NCI-H1417 (cell line): ENCODE measurements around the gene RSPO4.

Experiments used
- DNase-seq, 3 experiments: peaks; one replicate each; lab custom pipeline; 2025; lab: John Stamatoyannopoulos, UW

RSPO4 gene

DNA sequence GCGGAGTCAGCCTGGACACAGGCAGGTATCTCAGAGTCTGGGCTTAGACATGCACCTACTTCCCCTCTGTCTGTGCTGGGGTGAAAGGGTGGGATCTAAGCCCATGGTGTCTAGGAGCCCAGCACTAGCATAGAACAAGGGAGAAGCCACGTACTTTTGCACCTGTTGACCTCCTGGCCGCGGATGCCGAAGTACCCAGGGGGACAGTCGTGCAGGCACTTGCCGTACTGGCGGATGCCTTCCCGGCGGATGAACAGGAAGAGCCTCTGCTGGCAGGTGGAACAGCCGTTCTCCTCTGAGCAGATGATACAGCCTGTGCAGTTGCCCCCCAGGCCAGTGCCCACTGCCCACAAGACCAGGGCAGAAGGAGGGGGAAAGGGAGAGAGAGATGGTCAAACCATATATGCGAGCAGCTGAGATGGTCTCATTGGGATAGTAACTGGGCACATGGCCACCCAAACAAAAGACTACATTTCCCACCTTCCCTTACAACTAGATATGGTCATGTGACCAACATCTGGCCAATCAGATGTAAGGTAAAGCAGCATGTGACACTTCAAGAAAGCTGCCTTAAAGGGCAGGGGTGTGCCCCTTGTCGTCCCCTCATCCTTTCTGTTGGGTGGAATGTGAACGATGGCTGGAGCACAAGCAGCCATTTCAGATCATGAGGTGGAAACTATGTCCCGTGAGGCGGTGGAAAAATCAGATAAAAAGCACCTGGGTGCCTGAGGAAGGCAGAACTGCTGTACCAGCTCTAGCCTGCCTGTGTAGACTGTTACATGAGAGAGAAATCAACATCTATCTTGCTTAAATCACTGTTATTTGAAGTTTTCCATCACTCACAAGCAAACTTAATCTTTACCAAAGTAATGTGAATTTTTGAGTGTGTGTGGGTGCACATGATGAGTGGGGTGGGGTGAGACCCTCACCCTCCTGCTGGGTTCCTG is 34.0 kb downstream of the RSPO4 start:
- DNase-seq: peak in 1 of 3 experiments; percentile 33

DNA sequence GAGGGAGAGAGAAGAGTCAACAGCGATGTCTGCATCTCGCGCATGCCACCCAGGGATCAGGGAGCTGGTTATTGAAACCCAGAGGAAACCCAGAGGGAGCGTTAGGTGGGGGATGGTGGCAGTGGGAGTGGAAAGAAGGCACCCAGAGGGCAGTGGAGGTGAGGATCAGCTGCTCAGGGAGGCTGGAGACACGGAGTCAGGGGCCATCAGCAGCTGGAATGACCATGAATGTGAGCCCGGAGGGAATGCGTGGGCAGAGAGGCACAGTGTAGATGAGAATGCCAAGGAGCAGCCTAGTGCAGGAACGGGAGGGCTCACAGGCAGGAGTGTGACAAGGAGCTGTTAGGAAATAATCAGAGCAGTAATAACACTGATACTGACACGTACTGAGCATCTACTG is 36.2 kb downstream of the RSPO4 start:
- no peak for DNase-seq

DNA sequence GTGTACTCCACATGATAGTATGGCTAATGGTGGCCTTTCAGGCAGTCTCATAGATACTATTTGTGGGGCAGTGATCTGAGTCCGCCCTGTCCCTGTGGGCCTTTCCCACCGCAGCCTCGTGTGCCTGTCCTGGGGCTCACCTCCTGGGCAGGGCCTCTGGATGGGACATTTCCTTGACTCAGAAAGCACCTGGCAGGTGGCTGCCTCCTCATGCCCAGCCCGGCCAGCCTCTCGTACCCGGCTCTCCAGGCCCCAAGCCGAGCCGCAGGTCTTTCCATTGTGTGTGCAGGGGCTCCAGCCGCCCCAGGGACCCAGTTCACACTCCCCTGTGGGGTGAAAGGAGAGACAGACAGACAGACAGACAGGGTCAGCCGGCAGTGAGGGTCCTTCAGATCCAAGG is 38.3 kb downstream of the RSPO4 start:
- no peak for DNase-seq

DNA sequence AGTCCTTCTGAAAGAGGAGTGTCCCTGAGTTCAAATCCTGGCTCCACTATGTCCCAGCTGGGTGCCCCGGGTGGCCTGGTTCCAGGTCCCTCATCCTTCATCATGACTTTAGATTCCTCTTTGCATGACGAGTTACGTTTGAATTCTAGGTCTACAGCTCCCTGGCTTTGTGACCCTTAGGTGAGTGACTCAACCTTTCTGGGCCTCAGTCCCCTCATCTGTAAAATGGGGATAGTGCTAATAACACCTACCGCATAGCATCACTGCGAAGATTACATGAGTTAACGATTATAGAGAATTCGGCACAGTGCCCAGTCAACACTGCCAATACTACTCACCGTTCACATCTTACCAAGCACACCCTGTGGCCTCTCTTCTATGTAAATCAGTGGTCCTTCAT is 39.4 kb downstream of the RSPO4 start:
- no peak for DNase-seq

DNA sequence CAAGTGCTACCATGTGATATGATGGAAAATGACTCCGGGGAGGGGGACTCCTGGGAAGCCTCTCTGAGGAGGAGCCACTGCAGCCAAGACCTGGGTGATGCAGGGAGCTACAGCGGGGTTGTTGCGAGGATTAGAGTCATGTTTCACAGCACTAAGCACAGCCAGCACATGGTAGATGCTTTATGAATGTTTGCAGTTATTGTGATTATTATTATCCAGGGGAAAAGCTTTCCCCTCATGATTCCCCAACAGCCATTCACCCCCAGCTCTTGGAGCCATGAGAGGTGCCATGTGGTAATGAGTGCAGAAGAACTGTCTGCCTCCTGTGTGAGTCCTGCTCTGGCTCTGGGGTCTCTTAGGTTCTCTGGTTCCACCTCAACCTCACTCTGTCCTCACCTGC is 39.9 kb downstream of the RSPO4 start:
- no peak for DNase-seq

DNA sequence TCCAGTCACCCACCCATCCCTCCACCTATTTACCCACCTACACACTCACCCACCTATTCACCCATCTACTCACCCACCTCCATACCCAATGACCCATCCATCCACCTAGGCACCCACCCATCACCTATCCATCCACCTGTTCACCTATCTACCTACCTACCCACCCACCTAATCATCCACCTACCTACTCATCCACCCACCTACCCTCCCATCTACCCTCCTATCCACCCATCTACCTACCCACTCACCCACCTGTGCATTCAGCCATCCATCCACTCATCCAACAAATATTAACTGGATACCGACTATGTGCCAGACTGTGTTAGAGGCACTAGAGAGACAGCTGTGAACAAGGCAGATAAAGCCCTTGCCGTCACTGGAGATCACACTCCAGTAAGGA is 40.3 kb downstream of the RSPO4 start:
- DNase-seq: no peak

DNA sequence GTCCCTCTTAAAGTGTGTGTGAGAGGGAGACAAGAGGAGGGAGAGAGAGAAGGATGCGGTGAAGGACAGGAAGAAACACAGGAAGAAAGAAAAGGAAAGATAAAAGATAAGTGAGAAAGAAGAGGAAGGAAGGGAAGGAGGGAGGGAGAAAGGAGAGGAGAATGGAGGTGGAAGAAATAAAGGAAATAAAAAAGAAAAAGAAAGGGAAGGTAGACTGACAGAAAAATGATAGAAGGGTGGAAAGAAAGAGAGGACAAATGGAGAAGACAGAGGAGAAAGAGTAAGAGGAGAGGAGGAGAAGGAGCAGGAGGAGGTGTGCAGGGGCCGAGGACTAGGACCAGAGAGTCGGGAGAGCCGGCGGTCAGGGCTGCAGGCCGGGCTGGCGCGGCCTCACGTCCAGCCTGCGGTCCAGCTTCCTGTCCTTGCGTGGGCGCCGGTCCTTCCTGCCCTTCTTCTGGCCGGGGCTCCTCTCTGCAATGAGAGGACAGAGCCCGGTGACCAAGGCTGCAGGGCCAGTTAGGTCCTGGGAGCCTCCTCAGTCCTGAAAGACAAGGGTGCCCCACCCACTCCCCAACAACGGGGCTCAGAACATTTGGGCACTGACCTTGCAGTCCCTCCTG is 42.0 kb downstream of the RSPO4 start:
- no peak for DNase-seq

DNA sequence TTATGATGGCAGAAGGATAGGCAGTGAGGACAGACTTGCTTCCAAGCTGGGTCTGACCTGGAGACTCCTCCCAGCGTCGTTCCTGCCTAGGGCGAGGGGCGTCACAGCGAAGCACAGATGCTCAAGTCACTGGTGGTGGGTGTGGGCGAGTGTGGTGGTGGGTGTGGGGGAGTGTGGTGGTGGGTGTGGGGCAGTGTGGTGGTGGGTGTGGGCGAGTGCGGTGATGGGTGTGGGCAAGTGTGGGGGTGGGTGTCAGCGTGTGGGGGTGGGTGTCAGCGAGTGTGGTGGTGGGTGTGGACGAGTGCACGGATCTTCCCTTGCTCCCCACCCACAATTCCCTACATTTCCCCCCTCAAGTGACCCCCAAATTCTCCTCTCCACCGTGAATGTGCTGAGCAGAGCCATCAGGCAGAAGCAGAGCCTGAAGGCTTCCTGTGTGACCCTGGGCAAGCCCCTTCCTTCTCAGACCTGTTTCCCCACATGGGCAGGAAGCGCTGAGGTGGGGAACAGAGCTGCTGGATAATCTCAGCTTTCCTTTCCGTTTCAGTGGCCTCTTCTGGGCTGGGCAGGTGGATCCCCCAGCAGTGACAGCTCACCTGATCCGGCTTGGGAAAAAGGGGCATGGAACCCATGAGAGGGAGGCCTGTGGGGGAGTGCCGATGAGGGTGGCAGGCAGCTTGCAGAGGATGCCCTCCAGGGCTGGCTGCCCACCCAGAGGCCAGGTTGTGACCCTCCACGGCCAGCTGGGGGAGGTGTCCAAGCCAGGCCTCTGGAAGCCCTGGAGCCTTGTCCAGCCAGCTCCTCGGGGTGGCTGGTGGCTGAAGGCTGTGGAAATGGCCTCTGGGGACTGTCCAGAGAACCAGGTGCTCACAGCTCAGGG is 42.9 kb downstream of the RSPO4 start:
- no peak for DNase-seq

DNA sequence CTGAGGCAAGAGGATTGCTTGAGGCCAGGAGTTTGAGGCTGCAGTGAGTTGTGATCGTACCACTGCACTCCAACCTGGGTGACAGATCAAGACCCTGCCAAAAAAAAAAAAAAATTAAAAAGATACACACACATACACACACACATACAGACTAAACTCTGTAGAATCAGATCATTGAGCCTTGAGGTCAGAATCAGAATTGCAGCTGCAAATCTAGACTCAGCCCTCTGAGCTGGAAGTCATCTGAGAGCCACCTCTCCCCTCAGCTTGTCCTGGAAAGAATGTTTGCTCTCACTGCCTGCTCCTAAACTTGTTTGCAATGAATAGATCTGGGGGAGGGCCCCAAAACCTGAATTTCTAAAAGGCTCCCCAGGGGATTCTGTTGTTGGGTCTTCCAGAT is 44.6 kb downstream of the RSPO4 start:
- no peak for DNase-seq

DNA sequence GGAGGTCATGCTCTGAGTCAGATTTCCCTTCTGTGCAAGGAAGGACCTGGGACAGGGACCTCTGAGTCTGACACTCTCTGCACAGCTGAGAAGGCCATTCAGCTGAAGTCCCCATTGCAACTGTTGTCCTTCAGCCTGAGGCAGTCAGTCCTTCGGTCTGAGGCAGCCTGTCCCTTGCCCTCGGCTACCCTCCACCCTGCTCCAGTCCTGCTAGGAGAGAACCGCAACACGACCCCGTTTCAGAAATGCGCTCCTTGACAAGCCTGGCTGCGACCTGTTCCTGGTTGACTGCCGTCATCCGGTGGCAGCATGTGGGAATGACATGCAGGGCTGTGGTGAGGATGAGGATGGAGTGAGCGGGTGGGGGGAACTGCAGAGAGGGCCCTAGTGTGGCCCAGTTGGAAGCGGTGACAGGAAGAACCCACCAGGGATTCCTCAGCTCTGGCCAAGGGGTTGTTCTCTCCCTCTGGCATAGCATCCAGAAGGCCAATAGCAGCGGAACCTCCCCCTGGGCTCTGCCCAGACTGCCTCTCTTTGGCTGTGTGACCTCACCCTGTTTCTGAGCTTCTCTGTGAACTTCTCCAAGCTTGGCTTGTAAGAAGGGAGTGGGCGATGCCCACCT is 45.7 kb downstream of the RSPO4 start:
- peak; percentile 47 to 79 (median 52) for DNase-seq

DNA sequence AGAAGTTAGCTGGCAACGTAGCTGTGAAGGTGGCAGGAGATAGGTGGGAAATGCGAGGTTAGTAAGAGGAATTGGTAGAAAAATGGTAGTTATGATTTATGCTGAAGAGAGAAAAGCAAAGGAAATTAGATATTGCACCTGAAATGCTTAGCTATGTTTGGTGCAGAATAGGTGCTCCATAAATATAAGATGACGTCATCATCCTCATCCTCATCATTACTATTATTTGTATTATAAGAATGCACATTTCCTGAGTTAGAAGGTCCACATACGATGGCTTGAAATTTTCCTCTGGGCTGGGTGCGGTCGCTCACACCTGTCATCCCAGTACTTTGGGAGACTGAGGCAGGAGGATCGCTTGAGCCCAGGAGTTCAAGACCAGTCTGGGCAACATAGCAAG is 46.5 kb downstream of the RSPO4 start:
- no peak for DNase-seq

DNA sequence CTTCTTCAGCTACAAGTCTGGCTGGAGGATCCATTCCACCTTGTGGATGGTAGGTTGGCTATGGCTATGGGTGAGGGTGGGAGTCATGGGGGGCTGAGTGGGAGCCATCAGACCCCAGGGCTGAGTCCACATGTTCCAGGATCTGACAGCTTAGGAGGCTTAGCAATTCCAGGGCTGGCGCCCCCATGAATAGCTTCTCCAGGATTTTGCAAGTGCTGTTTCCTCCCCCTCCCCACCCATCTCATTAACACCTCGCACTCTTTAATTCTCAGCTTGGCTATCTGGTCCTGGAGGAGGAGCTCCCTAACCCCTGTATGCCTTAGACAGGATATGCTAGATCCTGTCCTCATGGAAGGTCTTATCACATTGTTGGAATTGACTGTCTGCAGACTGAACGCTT is 47.0 kb downstream of the RSPO4 start:
- DNase-seq: no peak

DNA sequence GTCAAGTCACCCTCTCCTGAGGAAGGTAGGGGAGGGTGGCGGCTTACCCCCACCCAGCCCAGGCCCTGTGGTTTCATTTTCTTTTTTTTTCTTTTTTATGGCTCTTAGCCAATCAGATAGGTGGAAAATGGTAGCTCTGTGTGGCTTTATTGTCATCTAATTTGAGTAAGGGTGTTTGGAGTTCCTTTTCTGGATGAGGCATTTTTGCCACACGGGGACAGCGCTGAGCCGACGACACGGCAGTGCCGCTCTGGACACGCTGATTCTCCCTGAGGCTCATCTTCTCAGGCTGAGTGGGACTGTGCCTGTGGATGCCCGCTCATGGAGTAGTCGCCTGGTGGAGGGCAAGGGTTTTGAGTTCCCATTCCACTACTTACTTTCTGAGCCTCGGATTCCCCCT is 48.4 kb downstream of the RSPO4 start:
- peak in 2 of 3 experiments; percentile 21 to 42 for DNase-seq

DNA sequence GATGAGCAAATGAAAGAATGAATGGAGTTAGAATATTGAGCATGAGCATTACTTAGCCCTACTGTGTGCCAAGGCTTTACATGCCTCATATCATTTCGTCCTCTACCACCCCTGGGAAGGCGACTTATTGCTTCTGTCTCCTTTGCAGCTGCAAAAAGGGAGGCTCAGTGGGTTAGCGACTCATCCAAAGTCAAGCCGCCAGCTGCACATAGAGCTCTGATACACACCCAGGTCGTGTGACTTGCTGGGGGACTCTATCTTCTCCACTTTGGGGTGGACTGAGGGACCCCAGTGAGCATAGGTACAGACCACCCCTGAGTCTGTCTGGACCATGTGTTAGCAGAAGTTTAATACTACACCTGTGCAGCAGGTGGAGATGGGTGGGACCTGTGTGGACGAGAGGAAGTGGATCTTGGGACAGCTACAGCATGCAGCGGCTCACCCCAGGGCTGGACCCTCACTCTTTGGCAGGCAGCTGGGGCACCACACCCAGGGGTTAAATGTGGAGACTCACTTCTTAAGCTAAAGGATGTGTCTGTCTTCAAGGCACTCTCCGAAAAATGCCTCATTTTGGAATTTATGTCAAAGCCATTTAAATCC is 49.8 kb downstream of the RSPO4 start:
- DNase-seq: no peak

DNA sequence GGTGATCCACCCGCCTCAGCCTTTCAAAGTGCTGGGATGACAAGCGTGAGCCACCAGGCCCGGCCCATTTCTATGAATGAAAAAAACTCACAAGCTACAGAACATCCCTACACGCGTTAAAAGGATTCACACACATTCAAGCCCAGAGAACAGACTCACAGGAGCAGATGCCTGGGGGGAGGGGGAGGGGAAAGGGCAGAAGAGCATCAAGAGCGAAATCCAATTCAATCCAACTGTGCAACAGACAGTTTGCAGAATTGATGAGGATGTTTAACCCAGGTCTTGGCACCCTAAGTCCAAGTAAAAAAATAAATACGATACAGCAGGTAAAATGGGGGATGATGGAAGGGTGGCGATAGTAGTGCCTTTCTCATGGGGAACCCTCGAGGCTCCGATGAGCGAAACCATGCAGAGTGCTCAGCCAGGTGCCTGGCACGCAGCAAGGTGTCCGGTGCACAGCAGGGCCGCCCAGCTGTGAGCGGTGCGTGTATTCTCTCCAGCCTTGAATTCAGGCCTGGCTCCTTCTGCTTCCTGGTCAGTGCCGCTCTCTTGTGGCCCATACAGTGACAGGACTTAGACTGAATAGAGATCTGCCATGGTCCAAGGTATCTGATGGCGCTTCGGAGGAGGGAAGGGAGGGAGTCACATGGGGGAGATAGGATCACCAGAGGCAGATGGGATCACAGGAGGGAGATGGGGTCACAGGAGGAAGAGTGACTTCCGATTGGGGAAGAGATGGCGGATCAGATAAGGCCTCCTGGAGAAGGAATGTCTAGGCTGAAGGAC is 50.5 kb downstream of the RSPO4 start:
- DNase-seq: no peak

DNA sequence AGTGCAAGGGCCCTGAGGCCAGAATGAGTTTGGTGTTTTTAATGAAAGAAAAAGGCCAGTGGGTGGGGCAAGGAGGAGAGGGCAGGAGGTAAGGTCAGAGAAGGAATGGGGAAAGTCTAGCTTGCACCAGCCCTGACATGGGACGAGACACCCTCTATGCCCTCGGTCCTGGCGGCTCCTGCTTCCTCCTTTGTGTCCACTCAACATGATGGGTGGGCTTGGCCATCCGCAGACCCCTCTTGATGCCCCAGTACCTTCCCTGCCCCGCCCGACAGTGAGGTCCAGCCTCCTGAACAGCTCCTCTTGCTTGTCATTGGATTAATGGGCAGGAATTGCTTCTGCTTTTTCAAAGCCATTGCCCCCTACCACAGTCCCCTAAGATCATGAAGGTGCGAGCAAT is 52.4 kb downstream of the RSPO4 start:
- no peak for DNase-seq

DNA sequence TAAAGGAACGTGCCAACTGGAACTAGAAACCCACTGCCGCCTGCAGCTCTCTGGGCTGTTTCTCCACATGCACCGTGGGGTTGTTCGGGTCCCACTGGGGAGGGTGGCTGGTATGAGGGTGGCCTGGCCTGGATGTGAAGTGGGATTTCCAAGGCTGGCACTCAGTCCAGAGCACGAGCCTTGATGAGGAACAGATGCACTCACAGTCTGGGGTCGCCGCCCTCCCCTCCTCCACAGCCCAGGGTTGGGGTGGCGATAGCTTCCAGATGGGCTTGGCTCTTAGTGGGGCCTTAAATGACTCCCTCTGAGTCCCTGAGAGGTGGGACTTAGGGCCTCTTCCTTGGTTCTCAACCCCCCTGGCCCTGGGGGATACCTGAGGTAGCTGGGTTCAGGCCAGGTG is 55.3 kb downstream of the RSPO4 start:
- no peak for DNase-seq

DNA sequence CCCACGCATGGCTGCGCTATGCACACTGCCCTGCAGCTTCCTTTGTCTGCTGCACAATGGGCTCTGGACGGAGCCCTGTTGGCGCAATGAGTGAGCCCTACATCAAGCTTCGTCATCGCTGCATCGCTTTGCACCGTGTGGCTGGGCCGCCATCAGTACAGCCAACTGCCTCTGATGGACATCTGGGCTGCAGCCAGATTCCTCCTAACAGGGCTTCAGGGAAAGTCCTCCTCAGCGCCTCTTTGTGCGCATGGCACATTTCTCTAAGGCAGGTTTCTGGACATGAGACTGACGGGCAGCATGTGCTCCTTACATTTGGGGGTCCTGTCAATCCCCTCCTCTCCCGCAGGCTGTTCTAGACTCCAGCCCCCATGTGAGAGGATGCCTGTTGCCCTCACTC is 56.3 kb downstream of the RSPO4 start:
- peak in 1 of 3 experiments; percentile 20 for DNase-seq

DNA sequence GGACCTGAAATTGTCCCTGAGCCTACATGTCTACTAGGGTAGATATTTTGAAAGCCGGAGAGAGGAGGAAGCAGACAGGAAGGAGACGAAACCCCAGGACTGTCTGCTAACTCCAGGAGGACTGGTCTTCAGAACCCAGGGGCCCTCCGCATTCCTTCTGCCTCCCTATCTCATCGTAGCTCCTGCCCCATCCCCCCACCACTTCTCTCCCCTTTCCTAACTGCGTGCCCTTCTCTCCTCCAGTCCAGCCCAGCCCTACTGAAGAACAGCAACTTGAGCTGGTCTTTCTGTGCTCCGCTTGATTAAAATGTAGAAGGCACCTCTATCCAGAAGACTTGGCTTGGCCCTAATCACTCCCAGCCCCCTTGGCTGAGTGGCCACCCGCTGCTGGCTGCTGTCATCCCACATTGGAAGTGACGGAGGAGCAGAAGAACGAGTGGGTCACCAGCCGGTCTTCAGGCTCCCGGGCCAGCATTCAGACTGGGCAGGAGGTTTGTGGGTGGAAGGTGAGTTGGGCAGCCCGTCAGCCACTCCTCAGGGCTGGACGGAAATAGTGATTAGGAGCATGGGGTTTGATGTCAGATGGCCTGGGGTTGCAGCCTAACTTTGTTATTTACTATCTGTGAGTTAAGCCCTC is 57.2 kb downstream of the RSPO4 start:
- DNase-seq: no peak

DNA sequence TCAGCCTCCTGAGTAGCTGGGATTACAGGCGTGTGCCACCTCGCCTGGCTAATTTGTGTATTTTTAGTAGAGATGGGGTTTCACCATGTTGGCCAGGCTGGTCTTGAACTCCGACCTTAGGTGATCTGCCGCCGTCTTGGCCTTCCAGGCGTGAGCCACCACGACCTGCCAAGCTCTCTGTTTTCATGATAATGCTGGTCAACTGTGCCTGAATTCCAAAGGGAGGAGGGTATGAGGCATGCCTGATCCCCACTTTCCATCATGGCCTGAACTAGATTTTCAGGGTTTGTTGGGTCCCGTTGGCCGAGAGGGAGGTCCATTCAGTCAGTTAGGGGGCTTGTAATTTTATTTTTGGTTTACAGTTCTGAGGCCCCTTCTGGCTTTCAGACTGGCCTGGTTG is 58.0 kb downstream of the RSPO4 start:
- DNase-seq: no peak
